HUES48 (cell line): ENCODE measurements around the gene GNS.
"Not testable (repeated sequence)": the region's sequence is repeated elsewhere in the genome, so short reads cannot be mapped to it uniquely, and the experiment has no call there.

Source experiments
- H3K27ac ChIP-seq: one replicate; pipeline ENCODE4 v1.7.0; 2013; ENCODE audit warnings: low read depth, low read length, inconsistent platforms
- H3K27me3 ChIP-seq: 2 replicates; pipeline ENCODE4 v1.6.1; 2013; ENCODE audit warnings: mild to moderate bottlenecking, low read length; ENCODE audit not compliant: control insufficient read depth, insufficient read depth
- H3K36me3 ChIP-seq: 2 replicates; pipeline ENCODE4 v1.6.1; 2013; ENCODE audit warnings: low read length; ENCODE audit not compliant: control insufficient read depth, insufficient read depth
- H3K4me1 ChIP-seq: 2 replicates; pipeline ENCODE4 v1.6.1; 2013; ENCODE audit warnings: mild to moderate bottlenecking, low read length; ENCODE audit not compliant: control insufficient read depth, insufficient read depth
- H3K4me3 ChIP-seq: 2 replicates; pipeline ENCODE4 v1.5.1; 2013; ENCODE audit warnings: mild to moderate bottlenecking, low read depth, low read length
- H3K9ac ChIP-seq: 2 replicates; pipeline ENCODE4 v1.6.1; 2013; ENCODE audit warnings: mild to moderate bottlenecking, low read depth, low read length, moderate library complexity
- H3K9me3 ChIP-seq: 2 replicates; pipeline ENCODE4 v1.6.1; 2013; ENCODE audit warnings: low read length; ENCODE audit not compliant: control insufficient read depth, insufficient read depth

GNS gene

GRCh38 chr12:64779354-64779974 is 20.3 kb upstream of the GNS start:
- Histone ChIP-seq H3K9ac (no peak overlapping the region), H3K4me3 (no peak overlapping the region), H3K36me3 (no peaks in the 10 kb centered on the region), H3K4me1 (peaks cover 13% of the 10 kb centered on the region; the same call in 1 of the 2 replicates), H3K9me3 (no peaks in the 10 kb centered on the region), H3K27ac (no peak overlapping the region), H3K27me3 (peaks cover 50% of the 10 kb centered on the region)

GRCh38 chr12:64775147-64775736 is 16.0 kb upstream of the GNS start:
- H3K27me3 ChIP-seq: peaks cover 17% of the 10 kb centered on the region
- not testable (repeated sequence) for H3K9ac ChIP-seq, H3K36me3 ChIP-seq, H3K4me1 ChIP-seq, H3K9me3 ChIP-seq, H3K27ac ChIP-seq, H3K4me3 ChIP-seq

- no peaks in the 10 kb centered on the region for H3K36me3 ChIP-seq
- no peak overlapping the region for H3K4me3 ChIP-seq
- no peaks in the 10 kb centered on the region for H3K9me3 ChIP-seq
- H3K9ac ChIP-seq: no peak overlapping the region
- no peaks in the 10 kb centered on the region; the same call in 1 of the 2 replicates for H3K27me3 ChIP-seq
- H3K27ac ChIP-seq: no peak overlapping the region
- no peaks in the 10 kb centered on the region for H3K4me1 ChIP-seq
Observed at GRCh38 chr12:64773386-64773785, 14.2 kb upstream of the GNS start.

- Histone ChIP-seq H3K4me1 (no peaks in the 10 kb centered on the region), H3K9ac (no peak overlapping the region), H3K4me3 (no peak overlapping the region)
Observed at GRCh38 chr12:64767495-64767894, 8.3 kb upstream of the GNS start.

GRCh38 chr12:64760808-64761573 is 1.8 kb upstream of the GNS start:
- H3K27ac ChIP-seq: no peak overlapping the region
- no peaks in the 10 kb centered on the region for H3K4me1 ChIP-seq
- peaks cover 4% of the 10 kb centered on the region for H3K36me3 ChIP-seq
- no peak overlapping the region for H3K4me3 ChIP-seq
- no peak overlapping the region for H3K9ac ChIP-seq
- H3K9me3 ChIP-seq: no peaks in the 10 kb centered on the region
- no peaks in the 10 kb centered on the region for H3K27me3 ChIP-seq

More at GRCh38 chr12:64767495-64767894, 8.3 kb upstream of the GNS start:
- Histone ChIP-seq H3K27ac (no peak overlapping the region), H3K27me3 (no peaks in the 10 kb centered on the region), H3K36me3 (no peaks in the 10 kb centered on the region), H3K9me3 (no peaks in the 10 kb centered on the region)

DNA sequence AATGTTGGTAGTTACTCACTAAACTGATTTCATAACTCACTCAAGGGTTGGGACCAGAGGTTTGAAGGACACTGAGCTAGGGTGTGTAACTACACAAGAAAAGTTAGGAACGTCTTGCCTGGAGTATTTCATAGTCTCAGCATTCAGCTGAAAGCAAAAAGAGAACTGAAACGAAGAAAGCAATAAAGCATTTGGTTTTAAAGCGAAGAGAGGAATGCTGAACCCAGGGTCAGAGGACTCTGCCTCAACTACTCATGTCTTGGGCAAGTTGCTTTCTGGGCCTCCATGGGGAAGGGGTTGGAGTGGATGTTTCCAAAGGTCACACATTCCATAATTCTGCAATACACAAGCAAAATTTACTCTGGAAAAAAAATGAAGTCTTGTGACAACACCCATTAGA is 1.4 kb downstream of the GNS start:
- Histone ChIP-seq H3K27ac (no peak overlapping the region), H3K36me3 (peaks cover 8% of the 10 kb centered on the region), H3K9ac (no peak overlapping the region), H3K9me3 (no peaks in the 10 kb centered on the region), H3K27me3 (no peaks in the 10 kb centered on the region), H3K4me3 (no peak overlapping the region), H3K4me1 (no peaks in the 10 kb centered on the region)

DNA sequence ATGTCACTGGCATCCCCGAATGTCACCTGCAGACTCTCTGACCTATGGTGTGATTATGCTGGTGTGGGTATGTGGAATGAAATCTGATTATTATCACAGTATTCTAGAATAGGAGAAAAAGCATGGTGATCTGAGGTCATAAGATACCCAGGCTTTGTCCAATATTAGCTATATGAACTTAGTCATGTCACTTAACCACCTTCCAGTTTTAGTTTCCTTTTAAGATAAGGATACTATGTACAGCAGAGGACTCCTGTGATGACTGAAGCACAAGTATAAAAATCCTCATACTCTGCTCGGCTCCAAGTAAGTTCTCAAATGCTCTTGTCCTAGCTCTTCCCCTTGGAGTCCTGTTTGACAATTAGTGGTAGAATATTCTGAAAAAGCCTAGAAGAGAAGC is 2.8 kb downstream of the GNS start:
- no peaks in the 10 kb centered on the region for H3K9me3 ChIP-seq

GRCh38 chr12:64753427-64753826 is 5.8 kb downstream of the GNS start:
- Histone ChIP-seq H3K9me3 (no peaks in the 10 kb centered on the region), H3K4me3 (no peak overlapping the region), H3K4me1 (no peaks in the 10 kb centered on the region), H3K9ac (no peak overlapping the region), H3K27me3 (no peaks in the 10 kb centered on the region), H3K27ac (no peak overlapping the region), H3K36me3 (peaks cover 29% of the 10 kb centered on the region)

More for the DNA sequence above, 2.8 kb downstream of the GNS start:
- Histone ChIP-seq H3K36me3 (peaks cover 13% of the 10 kb centered on the region), H3K9ac (no peak overlapping the region), H3K4me1 (no peaks in the 10 kb centered on the region), H3K27ac (no peak overlapping the region), H3K27me3 (no peaks in the 10 kb centered on the region), H3K4me3 (no peak overlapping the region)

DNA sequence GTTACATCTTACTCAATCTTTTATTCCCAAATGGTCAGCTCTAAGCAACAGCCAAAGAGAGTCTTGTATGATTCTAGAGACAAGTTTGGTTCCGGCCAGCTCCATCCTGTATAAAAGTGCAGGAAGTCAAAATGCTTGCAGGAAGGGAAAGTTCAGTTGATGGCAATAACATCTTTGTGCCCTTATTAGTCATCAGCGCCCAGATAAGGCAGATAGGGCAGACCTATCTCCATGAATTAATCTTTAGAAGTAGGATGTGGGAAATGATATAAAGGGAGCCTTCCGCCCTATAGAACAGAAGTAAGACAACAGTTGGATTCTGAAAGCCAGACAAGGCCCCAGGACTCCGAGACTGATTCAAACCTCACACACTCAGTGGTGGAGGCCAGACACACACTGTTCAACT is 6.4 kb downstream of the GNS start:
- Histone ChIP-seq H3K9ac (no peak overlapping the region), H3K4me1 (no peaks in the 10 kb centered on the region), H3K27ac (no peak overlapping the region)

DNA sequence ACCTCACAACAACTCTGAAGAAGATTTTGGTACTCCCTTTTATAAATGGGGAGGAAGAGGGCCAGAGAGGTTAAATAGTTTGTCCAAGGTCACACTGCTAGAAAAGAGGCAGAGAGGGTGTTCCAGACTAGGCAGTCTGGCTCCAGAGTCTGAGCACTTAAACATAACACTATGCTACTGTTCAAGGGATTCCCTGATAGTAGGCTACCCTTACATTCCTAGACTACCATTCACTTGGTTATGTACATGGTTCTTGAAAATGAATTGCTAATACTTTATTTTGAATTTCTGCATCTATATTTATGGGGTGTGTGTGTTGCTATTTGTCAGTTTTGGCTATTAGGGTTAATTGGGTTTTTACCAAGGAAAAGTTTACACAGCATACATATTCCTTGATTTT is 7.2 kb downstream of the GNS start:
- no peak overlapping the region for H3K27ac ChIP-seq
- no peak overlapping the region for H3K9ac ChIP-seq
- H3K4me1 ChIP-seq: no peaks in the 10 kb centered on the region
- no peaks in the 10 kb centered on the region for H3K9me3 ChIP-seq
- H3K36me3 ChIP-seq: peaks cover 36% of the 10 kb centered on the region
- H3K27me3 ChIP-seq: no peaks in the 10 kb centered on the region
- H3K4me3 ChIP-seq: no peak overlapping the region

More for the DNA sequence above, 6.4 kb downstream of the GNS start:
- Histone ChIP-seq H3K27me3 (no peaks in the 10 kb centered on the region), H3K36me3 (peaks cover 29% of the 10 kb centered on the region), H3K4me3 (no peak overlapping the region), H3K9me3 (no peaks in the 10 kb centered on the region)
